GM19023 (cell line): ENCODE data around the gene SCN4A.
"Not testable (repeated sequence)": the region's sequence is repeated elsewhere in the genome, so short reads cannot be mapped to it uniquely, and the experiment has no call there.

Source experiments
- ATAC-seq: cut with Tn5 transposase; IDR thresholded peaks from one replicate; pipeline ENCODE4 v1.9.1; 2021; ENCODE audit warnings: mild to moderate bottlenecking, moderate library complexity; ENCODE audit not compliant: unreplicated experiment

Gene SCN4A

GRCh38 chr17:63939401-63939800 lies 33.3 kb downstream of the SCN4A start:
- no peak for ATAC-seq

DNA sequence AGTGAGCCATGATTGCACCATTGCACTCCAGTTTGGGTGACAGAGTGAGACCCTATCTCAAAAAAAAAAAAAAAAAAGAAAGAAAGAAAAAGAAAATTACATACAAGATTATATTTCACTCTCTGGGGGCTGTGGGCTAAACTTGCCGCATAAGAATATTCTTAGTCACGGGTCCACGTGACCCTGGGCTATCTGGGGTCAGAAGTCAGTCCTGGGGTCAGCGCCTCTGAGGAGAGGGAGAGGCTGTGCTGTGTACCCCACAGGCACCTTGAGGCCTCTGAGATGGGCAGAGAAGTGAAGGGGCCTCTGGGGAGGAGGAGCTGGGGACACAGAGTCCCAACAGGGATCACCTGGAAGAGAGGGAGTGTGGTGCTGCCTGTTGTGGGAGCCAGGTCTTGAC lies 34.8 kb downstream of the SCN4A start:
- ATAC-seq = no peak

- no peak for ATAC-seq
Observed at GRCh38 chr17:63937319-63937718, 35.4 kb downstream of the SCN4A start.

DNA sequence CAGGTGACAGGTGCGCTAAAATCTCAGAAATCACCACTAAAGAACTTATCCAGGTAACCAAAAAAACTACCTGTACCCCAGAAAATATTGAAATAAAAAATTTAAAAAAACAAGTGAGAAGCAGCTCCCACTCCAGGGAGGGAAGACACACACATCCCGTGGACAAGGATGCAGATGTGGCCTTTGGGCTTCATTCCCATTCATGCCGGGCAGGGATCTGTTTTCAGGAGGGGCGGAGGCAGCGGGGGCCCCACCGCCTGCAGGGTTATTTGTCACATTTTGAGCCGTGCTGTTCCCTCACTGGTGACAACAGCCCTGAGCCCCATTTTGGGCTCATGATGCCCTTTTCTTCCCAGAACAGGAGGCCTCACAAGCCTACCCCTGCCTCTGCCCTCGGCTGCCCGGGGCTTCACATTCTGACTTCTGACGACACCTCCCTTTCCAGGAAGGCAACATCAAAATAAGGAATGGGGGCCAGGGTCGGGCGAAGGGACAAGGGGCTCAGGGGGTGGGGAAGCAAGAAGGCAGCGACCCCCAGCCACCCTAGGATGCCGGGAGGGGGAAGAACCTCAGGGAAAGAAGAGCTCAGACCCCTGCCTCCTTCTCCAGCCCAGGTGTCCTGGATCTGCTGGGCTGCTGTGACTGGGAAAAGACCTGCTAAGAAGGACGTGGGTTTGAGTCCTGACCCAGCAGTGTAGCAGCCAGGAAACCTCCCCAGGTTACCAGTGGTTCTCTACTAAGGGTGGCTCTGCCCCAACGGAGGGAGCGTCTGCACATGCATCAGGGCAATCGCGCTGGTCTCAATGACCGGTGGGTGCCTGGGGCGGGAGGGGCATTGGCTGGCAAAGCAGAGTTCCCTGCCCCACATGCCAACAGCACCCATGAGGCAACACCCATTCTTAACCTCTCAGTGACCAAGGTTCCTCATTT lies 38.3 kb downstream of the SCN4A start:
- no peak for ATAC-seq

DNA sequence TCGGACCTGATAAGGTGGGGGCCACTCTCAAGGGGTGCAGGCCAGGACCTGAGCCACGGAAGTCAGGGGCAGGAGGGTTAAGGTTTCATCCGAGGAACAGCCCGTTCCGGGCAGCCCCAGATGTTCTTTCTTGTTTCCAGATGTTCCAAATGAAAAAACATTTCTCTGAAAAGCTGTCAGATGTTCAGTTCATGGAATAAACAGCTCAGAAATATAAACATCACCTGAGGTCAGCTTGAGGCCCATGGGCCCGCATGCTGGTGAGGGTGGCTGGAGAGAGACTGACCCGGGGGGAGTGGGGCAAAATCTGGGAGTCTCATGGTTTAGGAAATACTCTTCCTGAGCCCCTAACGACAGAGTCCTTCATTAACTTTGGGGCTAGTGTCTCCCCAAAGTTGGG lies 39.1 kb downstream of the SCN4A start:
- no peak for ATAC-seq

DNA sequence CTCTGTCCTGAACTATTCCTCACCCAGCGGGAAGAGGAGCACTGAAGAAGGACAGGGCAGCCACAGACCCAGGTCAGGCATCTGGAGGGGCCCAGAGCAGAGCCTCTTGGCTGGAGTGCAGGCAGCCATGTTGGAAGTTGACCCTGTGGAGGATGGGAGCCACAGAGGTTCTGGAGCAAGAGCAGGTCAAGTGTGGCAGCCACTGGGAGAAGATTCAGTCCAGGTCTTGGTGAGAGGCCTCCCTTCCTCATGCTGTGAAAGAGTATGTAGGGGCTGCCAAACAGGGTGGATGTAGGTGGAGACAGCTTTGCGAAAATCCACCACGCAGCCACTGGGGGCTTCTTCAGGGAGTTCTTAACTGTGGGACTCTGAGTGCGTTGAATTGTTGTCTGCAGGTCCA lies 40.0 kb downstream of the SCN4A start:
- ATAC-seq = peak; percentile 2

DNA sequence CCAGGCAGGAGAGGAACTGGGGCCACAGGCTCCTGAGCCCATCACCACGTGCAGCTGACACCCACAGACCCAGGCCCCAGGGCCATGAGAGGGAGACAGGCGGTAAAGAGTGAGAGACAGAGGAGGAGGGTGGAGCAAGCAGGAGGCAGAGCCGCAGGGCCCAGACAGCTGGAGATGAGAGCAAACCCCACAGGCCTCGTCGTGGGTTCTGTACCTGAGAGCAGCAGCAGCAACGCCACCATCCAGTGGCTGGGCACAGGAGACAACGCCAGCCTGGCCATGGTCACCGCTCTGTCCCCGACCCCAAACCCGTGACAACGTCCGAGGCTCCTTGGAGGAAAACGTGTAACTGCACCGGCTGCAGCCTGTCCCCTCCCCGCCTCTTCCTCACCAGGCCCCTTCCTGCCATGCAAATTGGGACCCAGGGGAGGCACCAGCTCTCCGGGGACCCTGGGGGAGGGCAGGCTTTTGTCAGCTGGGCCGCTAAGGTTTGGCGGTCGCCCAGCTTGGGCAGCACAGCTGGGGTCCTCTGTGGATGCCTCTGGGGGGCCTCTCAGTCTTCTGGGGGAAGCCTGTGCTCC lies 40.6 kb downstream of the SCN4A start, which contains the start of gene CD79B:
Gene CD79B (minus strand): TSS at position 351 of the 581 bp plus-strand sequence. CDS start 70 bp downstream, at position 281.
- ATAC-seq = peak; percentile 85

GRCh38 chr17:63930951-63931575 lies 41.7 kb downstream of the SCN4A start:
- no peak for ATAC-seq

DNA sequence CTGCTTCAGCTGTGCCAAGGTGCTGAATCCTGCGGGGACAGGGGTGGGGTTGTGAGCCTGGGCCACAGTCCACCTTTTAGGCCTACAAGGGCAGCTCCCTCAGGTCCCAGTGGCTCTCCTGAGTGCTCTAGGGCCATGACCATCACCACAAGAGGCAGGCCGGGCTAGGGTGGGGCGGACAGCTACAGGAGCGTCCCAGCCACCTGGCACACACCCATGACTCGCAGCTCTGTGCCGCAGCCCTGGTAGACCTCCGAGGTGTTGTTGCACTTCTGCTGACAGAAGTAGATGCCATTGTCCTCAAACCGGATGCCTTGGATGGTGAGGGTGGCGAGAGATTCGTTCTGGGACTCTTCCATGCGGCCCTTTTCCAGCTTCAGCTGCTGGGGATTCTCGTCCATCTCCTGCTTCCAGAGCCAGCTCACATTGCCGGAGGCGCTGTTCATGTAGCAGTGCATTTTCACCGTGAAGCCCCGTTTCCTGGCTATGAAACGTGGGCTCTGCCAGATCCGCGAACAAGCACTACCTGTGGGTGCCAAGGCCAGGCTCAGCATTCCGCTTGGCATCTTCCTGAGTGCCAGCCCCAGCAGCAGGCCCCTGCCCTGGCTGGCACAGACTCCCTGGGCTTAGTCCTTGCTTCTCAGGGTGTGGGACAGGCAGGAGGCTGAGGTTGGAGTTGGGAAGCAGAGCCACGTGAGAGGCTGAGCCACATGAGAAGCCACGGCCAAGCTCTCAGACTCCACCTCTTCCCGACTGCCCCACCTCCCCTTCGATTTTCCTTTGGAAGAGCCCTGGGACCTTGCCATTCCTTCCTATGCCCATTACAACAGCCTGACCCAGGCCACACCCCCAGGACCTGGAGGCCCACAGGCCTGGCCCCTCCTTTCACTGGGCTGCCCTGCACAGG lies 42.6 kb downstream of the SCN4A start:
- no peak for ATAC-seq

DNA sequence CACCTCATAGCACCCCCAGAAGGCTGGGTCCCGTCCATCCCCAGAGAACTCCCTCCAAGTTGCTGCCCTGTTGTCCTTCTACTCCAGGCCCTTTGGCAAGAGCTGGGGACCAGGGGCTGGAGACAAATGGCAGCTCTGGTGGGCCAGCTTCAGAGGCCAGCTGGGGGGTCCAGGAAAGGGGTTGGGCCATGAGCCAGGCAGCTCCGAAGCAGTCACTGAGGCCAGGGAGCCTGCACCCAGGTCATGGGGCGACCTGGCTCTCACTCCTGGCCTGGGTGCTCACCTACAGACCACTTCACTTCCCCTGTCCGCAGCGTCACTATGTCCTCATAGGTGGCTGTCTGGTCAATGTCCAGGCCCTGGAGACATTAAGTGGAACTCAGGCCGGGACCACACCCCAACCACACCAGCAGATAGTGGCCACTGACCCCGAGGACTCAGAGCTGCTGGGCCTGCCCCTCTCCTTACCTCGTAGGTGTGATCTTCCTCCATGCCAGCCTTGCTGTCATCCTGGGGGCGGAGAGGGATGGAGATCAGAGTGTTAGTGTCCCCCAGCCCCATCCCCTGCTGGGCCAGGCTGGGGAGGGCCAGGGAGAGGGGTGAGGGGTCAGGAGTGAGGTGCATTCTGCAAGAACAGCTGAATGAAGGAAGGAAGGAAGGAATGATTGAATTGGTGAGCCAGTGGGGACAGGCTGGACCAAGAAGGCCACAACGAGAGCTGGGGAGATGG lies 43.6 kb downstream of the SCN4A start:
- no peak for ATAC-seq

GRCh38 chr17:63928172-63928666 lies 44.5 kb downstream of the SCN4A start:
- ATAC-seq = no peak

DNA sequence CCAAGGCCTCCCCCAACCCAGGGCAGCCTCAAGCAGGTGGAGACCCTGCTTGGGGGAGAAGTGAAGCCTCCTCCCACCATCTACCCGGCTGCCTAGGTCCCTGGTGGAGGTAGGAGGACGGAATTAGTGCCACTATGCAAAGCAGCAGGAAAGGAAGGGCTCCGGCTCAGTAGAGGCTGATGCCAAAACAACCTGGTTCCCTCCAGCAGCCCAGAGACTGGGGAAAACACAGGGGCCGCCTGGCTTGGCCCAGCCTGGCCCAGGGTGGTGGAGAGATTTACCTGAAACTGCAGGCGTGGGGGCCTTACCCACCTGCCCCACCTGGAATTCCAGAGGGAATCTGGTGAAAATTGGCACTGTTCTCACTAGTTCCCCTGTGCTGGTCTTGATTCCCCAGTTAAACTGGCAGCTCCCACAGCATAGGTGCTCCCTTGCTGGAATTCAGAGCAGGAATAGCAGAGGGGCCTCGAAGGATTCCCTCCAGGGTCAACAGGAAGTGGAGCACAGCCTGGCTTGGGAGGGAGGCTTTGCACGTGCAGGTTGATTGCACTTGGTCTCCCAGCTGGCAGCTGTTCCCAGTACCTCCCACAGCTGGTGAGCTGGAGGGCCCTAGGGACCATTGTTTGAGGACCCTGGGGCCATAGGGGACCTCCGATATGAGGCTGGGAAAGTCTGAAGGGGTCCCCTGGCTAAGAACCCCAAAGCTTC lies 45.1 kb downstream of the SCN4A start:
- ATAC-seq = no peak

DNA sequence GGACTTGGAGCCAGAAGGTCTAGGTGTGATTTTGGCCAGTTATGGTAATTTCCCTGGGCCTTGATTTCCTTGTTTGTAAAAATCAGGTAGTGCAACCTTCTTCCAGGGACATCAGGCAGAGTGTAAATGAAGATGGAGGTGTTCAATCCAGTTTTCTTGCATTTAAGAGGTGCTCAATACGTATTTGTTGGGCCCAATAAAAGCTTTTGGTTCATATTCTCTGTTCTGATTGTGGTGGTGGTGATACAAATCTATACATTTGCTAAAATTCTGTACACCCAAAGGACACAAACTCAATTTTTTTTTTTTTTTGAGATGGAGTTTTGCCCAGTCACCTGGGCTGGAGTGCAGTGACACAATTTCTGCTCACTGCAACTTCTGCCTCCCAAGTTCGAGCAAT lies 46.6 kb downstream of the SCN4A start:
- no peak for ATAC-seq

DNA sequence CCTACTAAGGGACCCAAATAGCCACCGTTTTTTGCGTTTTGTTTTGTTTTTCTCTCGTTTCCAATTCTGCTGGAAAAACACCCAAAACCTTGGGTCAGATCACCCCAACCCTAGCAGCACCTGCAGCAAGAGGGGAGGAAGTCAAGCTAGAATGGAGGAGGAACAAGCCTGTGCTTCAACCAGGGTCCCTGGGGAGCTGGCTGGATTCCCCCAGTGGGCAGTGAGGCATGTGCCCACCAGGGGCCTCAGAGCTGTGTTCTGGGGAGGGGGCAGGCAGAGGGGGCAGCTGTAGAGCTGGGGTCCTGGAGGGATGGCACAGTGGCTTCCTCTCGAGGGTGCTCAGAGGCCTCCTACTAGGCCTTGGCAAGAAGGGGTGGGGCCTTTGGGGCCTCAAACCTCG lies 47.1 kb downstream of the SCN4A start:
- no peak for ATAC-seq

DNA sequence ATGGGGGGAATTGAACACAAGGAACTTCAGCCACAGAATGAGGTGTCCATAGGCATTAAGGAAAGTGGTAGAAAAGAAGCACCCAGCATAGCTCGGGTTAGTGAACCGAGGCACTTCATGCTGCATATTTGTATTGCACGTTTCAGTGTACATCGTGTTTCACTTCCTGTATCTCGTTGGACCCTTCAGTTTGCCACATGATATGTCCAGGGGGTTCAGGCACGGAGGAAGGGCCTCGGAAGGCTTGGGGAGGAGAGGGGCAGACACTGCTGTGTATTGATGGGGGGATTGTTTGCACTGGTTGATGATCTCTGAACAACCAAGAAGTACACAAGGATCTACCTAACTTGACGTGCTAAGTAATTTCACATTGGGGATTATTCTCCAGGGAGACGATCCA lies 50.3 kb downstream of the SCN4A start:
- peak; percentile 47 for ATAC-seq

- ATAC-seq = peak; percentile 41
Observed at GRCh38 chr17:63920779-63921178, 51.9 kb downstream of the SCN4A start.

- ATAC-seq = not testable (repeated sequence)
Observed at GRCh38 chr17:63920050-63920449, 52.7 kb downstream of the SCN4A start.

DNA sequence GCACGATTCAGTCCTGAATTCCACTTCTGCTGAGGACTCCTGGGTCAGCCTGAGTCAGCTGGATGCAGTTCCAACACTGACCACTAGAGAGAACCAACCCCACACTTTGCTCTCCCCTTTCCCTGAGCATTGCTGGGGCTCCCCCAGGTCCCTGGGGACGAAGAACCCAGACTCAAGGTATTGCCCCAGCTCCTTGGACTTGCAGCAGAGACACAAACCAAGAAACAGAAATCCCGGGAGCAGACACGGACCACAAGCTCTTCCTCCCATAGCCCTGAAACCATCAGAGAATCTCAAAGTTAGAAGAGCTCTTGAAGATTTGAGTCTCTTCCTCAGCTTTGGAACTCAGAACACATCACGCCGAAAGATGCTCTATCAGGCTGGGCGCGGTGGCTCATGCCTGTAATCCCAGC lies 53.4 kb downstream of the SCN4A start:
- peak; percentile 58 for ATAC-seq

GRCh38 chr17:63918789-63919305 lies 53.9 kb downstream of the SCN4A start, which contains the start of gene GH1:
TSS of gene GH1 (minus strand) at chr17:63918839. CDS start at chr17:63918776, 63 bp downstream.
- ATAC-seq = not testable (repeated sequence)
